PFSK-1 (cell line): Measurements from ENCODE around the gene GFRAL.

Experiments
- POLR2AphosphoS5 ChIP-seq: IDR thresholded peaks from 2 replicates; pipeline ENCODE4 v1.6.1; 2012; ENCODE audit warnings: low read depth, mild to moderate bottlenecking, control low read depth, low read length, moderate library complexity
- TF ChIP-seq, protein P1 (sequence below), 2 experiments: IDR thresholded peaks; 2 replicates each; pipeline versions ENCODE4 v1.6.1 to v1.8.0; 2011 to 2012; ENCODE audit warnings: low read depth in 2 of 2, low read length in 2 of 2, control low read depth in 1 of 2, inconsistent platforms in 1 of 2, mild to moderate bottlenecking in 1 of 2, moderate library complexity in 1 of 2; ENCODE audit not compliant: insufficient read depth in 1 of 2

DNA sequence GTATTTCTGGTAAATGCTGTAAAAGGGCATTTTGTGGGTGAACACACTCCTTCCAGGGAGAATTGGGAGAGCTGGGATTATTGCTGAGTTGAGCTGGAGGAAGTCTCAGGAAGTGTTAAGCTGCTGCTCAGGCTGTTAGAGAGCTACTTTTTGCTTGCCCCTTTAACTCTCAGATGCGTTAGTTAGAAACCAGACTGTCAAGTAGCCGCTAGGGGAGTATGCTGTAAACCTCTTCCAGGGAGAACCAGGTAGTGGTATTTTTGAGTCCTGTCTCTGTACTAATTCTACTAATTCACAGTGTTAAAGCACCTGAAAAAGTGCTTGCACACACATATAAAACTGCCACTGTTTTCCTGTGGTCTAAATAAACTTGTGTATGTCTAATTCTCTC, 6.6 kb upstream of the GFRAL start:
- no peak for TF ChIP-seq POLR2AphosphoS5
- TF ChIP-seq, protein P1, sequence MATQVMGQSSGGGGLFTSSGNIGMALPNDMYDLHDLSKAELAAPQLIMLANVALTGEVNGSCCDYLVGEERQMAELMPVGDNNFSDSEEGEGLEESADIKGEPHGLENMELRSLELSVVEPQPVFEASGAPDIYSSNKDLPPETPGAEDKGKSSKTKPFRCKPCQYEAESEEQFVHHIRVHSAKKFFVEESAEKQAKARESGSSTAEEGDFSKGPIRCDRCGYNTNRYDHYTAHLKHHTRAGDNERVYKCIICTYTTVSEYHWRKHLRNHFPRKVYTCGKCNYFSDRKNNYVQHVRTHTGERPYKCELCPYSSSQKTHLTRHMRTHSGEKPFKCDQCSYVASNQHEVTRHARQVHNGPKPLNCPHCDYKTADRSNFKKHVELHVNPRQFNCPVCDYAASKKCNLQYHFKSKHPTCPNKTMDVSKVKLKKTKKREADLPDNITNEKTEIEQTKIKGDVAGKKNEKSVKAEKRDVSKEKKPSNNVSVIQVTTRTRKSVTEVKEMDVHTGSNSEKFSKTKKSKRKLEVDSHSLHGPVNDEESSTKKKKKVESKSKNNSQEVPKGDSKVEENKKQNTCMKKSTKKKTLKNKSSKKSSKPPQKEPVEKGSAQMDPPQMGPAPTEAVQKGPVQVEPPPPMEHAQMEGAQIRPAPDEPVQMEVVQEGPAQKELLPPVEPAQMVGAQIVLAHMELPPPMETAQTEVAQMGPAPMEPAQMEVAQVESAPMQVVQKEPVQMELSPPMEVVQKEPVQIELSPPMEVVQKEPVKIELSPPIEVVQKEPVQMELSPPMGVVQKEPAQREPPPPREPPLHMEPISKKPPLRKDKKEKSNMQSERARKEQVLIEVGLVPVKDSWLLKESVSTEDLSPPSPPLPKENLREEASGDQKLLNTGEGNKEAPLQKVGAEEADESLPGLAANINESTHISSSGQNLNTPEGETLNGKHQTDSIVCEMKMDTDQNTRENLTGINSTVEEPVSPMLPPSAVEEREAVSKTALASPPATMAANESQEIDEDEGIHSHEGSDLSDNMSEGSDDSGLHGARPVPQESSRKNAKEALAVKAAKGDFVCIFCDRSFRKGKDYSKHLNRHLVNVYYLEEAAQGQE (IDR thresholded peaks at IDR 0.05; ENCODE audit: insufficient read depth in 1 of 2, low read depth in 2 of 2, low read length in 2 of 2), result no peak
